ENCODE data around the gene DCAF15.
"Not testable (repeated sequence)": the region's sequence is repeated elsewhere in the genome, so short reads cannot be mapped to it uniquely, and the experiment has no call there.

Gene DCAF15

GRCh38 chr19:13920940-13921747 lies 31.2 kb upstream of the DCAF15 start:
- ATAC-seq (peak; percentile 91), DNase-seq (peak; percentile 13)
- peaks cover 5% of the 10 kb centered on the region for H3K9me3 Mint-ChIP-seq
- no peaks in the 10 kb centered on the region for H3K27me3 Mint-ChIP-seq
- no peak overlapping the region for H3K27ac Mint-ChIP-seq
- no peaks in the 10 kb centered on the region for H3K4me1 Mint-ChIP-seq
- H3K4me3 Mint-ChIP-seq = no peak overlapping the region
- H3K36me3 Mint-ChIP-seq (ENCODE audit: low read depth) = peaks cover 35% of the 10 kb centered on the region

GRCh38 chr19:13922118-13922517 lies 30.2 kb upstream of the DCAF15 start:
- not testable (repeated sequence) for ATAC-seq, H3K27me3 Mint-ChIP-seq, H3K4me3 Mint-ChIP-seq, H3K4me1 Mint-ChIP-seq, H3K27ac Mint-ChIP-seq, DNase-seq, H3K9me3 Mint-ChIP-seq
- H3K36me3 Mint-ChIP-seq (ENCODE audit: low read depth) = peaks cover 35% of the 10 kb centered on the region

GRCh38 chr19:13923194-13923987 lies 28.9 kb upstream of the DCAF15 start:
- H3K27ac Mint-ChIP-seq = no peak overlapping the region
- no peak overlapping the region for H3K4me3 Mint-ChIP-seq
- no peaks in the 10 kb centered on the region for H3K27me3 Mint-ChIP-seq
- ATAC-seq = no peak
- H3K9me3 Mint-ChIP-seq = peaks cover 5% of the 10 kb centered on the region
- DNase-seq = no peak
- H3K4me1 Mint-ChIP-seq = no peaks in the 10 kb centered on the region
- peaks cover 38% of the 10 kb centered on the region for H3K36me3 Mint-ChIP-seq (ENCODE audit: low read depth)

- no peaks in the 10 kb centered on the region for H3K4me1 Mint-ChIP-seq
- ATAC-seq (no peak), DNase-seq (no peak)
- no peak overlapping the region for H3K4me3 Mint-ChIP-seq
- H3K36me3 Mint-ChIP-seq (ENCODE audit: low read depth) = peaks cover 28% of the 10 kb centered on the region
- H3K27ac Mint-ChIP-seq = no peak overlapping the region
- peaks cover 2% of the 10 kb centered on the region for H3K9me3 Mint-ChIP-seq
- H3K27me3 Mint-ChIP-seq = no peaks in the 10 kb centered on the region
These were observed 26.3 kb upstream of the DCAF15 start for GRCh38 chr19:13926010-13926409.

- H3K4me1 Mint-ChIP-seq = no peaks in the 10 kb centered on the region
- ATAC-seq (no peak), DNase-seq (no peak)
- H3K27me3 Mint-ChIP-seq = no peaks in the 10 kb centered on the region
- no peak overlapping the region for H3K27ac Mint-ChIP-seq
- H3K9me3 Mint-ChIP-seq = no peaks in the 10 kb centered on the region
- no peak overlapping the region for H3K4me3 Mint-ChIP-seq
- peaks cover 21% of the 10 kb centered on the region for H3K36me3 Mint-ChIP-seq (ENCODE audit: low read depth)
These were observed 25.6 kb upstream of the DCAF15 start for GRCh38 chr19:13926715-13927114.

- Mint-ChIP-seq H3K27ac (no peak overlapping the region), H3K36me3 (ENCODE audit: low read depth) (peaks cover 10% of the 10 kb centered on the region), H3K27me3 (no peaks in the 10 kb centered on the region), H3K4me3 (no peak overlapping the region), H3K4me1 (no peaks in the 10 kb centered on the region), H3K9me3 (no peaks in the 10 kb centered on the region)
- ATAC-seq (no peak), DNase-seq (no peak)
These were observed 23.0 kb upstream of the DCAF15 start for GRCh38 chr19:13929340-13929739.

- no peaks in the 10 kb centered on the region for H3K9me3 Mint-ChIP-seq
- ATAC-seq (no peak), DNase-seq (no peak)
- peaks cover 6% of the 10 kb centered on the region for H3K36me3 Mint-ChIP-seq (ENCODE audit: low read depth)
- H3K27me3 Mint-ChIP-seq = no peaks in the 10 kb centered on the region
- no peak overlapping the region for H3K4me3 Mint-ChIP-seq
- H3K27ac Mint-ChIP-seq = no peak overlapping the region
- H3K4me1 Mint-ChIP-seq = no peaks in the 10 kb centered on the region
These were observed 22.4 kb upstream of the DCAF15 start for GRCh38 chr19:13929956-13930355.

- Mint-ChIP-seq H3K9me3 (no peaks in the 10 kb centered on the region), H3K36me3 (ENCODE audit: low read depth) (peaks cover 6% of the 10 kb centered on the region), H3K27ac (no peak overlapping the region), H3K4me1 (no peaks in the 10 kb centered on the region), H3K27me3 (no peaks in the 10 kb centered on the region), H3K4me3 (no peak overlapping the region)
- ATAC-seq (no peak), DNase-seq (no peak)
These were observed 21.9 kb upstream of the DCAF15 start for GRCh38 chr19:13930402-13930801.

- Mint-ChIP-seq H3K4me1 (no peaks in the 10 kb centered on the region), H3K27me3 (no peaks in the 10 kb centered on the region), H3K36me3 (ENCODE audit: low read depth) (peaks cover 6% of the 10 kb centered on the region), H3K4me3 (no peak overlapping the region), H3K27ac (no peak overlapping the region), H3K9me3 (no peaks in the 10 kb centered on the region)
- peak; percentile 27 for ATAC-seq
- no peak for DNase-seq
These were observed 20.7 kb upstream of the DCAF15 start for GRCh38 chr19:13931391-13932148.

GRCh38 chr19:13932149-13932637 lies 20.1 kb upstream of the DCAF15 start:
- Mint-ChIP-seq H3K4me3 (no peak overlapping the region), H3K4me1 (no peaks in the 10 kb centered on the region), H3K36me3 (ENCODE audit: low read depth) (peaks cover 6% of the 10 kb centered on the region), H3K27ac (no peak overlapping the region), H3K27me3 (no peaks in the 10 kb centered on the region), H3K9me3 (no peaks in the 10 kb centered on the region)
- ATAC-seq = no peak
- DNase-seq = no peak

GRCh38 chr19:13932911-13933393 lies 19.4 kb upstream of the DCAF15 start:
- Mint-ChIP-seq H3K4me1 (no peaks in the 10 kb centered on the region), H3K9me3 (no peaks in the 10 kb centered on the region), H3K36me3 (ENCODE audit: low read depth) (peaks cover 6% of the 10 kb centered on the region), H3K27me3 (peaks cover 4% of the 10 kb centered on the region), H3K27ac (no peak overlapping the region), H3K4me3 (no peak overlapping the region)
- no peak for ATAC-seq
- no peak for DNase-seq

- no peak overlapping the region for H3K27ac Mint-ChIP-seq
- H3K9me3 Mint-ChIP-seq = no peaks in the 10 kb centered on the region
- ATAC-seq = no peak
- no peaks in the 10 kb centered on the region for H3K36me3 Mint-ChIP-seq (ENCODE audit: low read depth)
- H3K27me3 Mint-ChIP-seq = peaks cover 4% of the 10 kb centered on the region
- no peak for DNase-seq
- no peaks in the 10 kb centered on the region for H3K4me1 Mint-ChIP-seq
- H3K4me3 Mint-ChIP-seq = no peak overlapping the region
These were observed 17.6 kb upstream of the DCAF15 start for GRCh38 chr19:13934785-13935109.

- no peaks in the 10 kb centered on the region for H3K36me3 Mint-ChIP-seq (ENCODE audit: low read depth)
- ATAC-seq (no peak), DNase-seq (no peak)
- H3K4me3 Mint-ChIP-seq = no peak overlapping the region
- peaks cover 4% of the 10 kb centered on the region for H3K27me3 Mint-ChIP-seq
- no peak overlapping the region for H3K27ac Mint-ChIP-seq
- H3K4me1 Mint-ChIP-seq = no peaks in the 10 kb centered on the region
- no peaks in the 10 kb centered on the region for H3K9me3 Mint-ChIP-seq
These were observed 16.4 kb upstream of the DCAF15 start for GRCh38 chr19:13935765-13936510.

All from activated naive CD8-positive, alpha-beta T cell treated with anti-CD3 and anti-CD28 coated beads, Interleukin-2, amount 50 U/mL, for 24 hours (primary cell).